EL (cell line): ENCODE results near the gene CNDP2.
"Not testable (repeated sequence)": the region's sequence is repeated elsewhere in the genome, so short reads cannot be mapped to it uniquely, and the experiment has no call there.

ENCODE experiments used
- DNase-seq: peaks from one replicate; pipeline ENCODE4 v3.0.0-alpha.2; 2016

Gene CNDP2

GRCh38 chr18:74473976-74474640 lies 22.1 kb upstream of the CNDP2 start:
- DNase-seq, result no peak

GRCh38 chr18:74476140-74476539 lies 20.0 kb upstream of the CNDP2 start:
- no peak for DNase-seq

- no peak for DNase-seq
Measured at GRCh38 chr18:74477771-74478170, 18.4 kb upstream of the CNDP2 start.

GRCh38 chr18:74478316-74478715 lies 17.8 kb upstream of the CNDP2 start:
- no peak for DNase-seq

GRCh38 chr18:74478880-74479279 lies 17.3 kb upstream of the CNDP2 start:
- no peak for DNase-seq

- no peak for DNase-seq
Measured at GRCh38 chr18:74479486-74480148, 16.5 kb upstream of the CNDP2 start.

- DNase-seq, result no peak
Measured at GRCh38 chr18:74480149-74480651, 16.0 kb upstream of the CNDP2 start.

GRCh38 chr18:74482697-74483096 lies 13.5 kb upstream of the CNDP2 start:
- DNase-seq, result no peak

GRCh38 chr18:74486119-74486849 lies 9.9 kb upstream of the CNDP2 start:
- DNase-seq, result no peak

- no peak for DNase-seq
Measured at GRCh38 chr18:74488354-74488753, 7.8 kb upstream of the CNDP2 start.

- DNase-seq, result no peak
Measured at GRCh38 chr18:74488864-74489263, 7.3 kb upstream of the CNDP2 start.

GRCh38 chr18:74489676-74490075 lies 6.5 kb upstream of the CNDP2 start:
- DNase-seq, result peak; percentile 69

- no peak for DNase-seq
Measured at GRCh38 chr18:74492259-74492658, 3.9 kb upstream of the CNDP2 start.

GRCh38 chr18:74493689-74494088 lies 2.5 kb upstream of the CNDP2 start:
- peak; percentile 26 for DNase-seq

- DNase-seq, result no peak
Measured at GRCh38 chr18:74494514-74494913, 1.6 kb upstream of the CNDP2 start.

GRCh38 chr18:74496508-74497323 lies 553 bp downstream of the CNDP2 start:
- peak; percentile 65 for DNase-seq

- DNase-seq, result no peak
Measured at GRCh38 chr18:74497324-74497676, 1.1 kb downstream of the CNDP2 start.

- no peak for DNase-seq
Measured at GRCh38 chr18:74497778-74498177, 1.6 kb downstream of the CNDP2 start.

GRCh38 chr18:74498712-74499627 lies 2.8 kb downstream of the CNDP2 start:
- peak; percentile 25 for DNase-seq

- DNase-seq, result peak; percentile 69
Measured at GRCh38 chr18:74499633-74500032, 3.5 kb downstream of the CNDP2 start.

- DNase-seq, result no peak
Measured at GRCh38 chr18:74500372-74500771, 4.2 kb downstream of the CNDP2 start.

- DNase-seq, result not testable (repeated sequence)
Measured at GRCh38 chr18:74500774-74501173, 4.6 kb downstream of the CNDP2 start.
